WTC11 (cell line): ENCODE measurements around the gene MAS1. TPM values are rescaled to one million over a fixed set of nuclear protein-coding genes. Genes with fewer than 3 reads are reported as not detected.

Experiments
- ATAC-seq: fragments of 200-7000 bp; cut with Tn5 transposase; 2 replicates; pipeline ENCODE4 v1.10.0; 2021; ENCODE audit warnings: mild to moderate bottlenecking, moderate library complexity
- Bru-seq: library from RNA; stranded (reverse); fragments of 400-500 nt; gene quantifications from one replicate; lab custom pipeline; 2021; lab: Mats Ljungman, UMichigan
- CTCF ChIA-PET: fragments of 300-600 bp; sonication (Branson Sonifier 250); formaldehyde crosslinking; loops from one replicate; lab custom pipeline; 2021; ENCODE audit warnings: antibody characterized with exemption; lab: Charles Lee
- POLR2A ChIA-PET: fragments of 350-600 bp; sonication (Branson Sonifier 250); formaldehyde crosslinking; loops from one replicate; lab custom pipeline; 2021; ENCODE audit warnings: antibody characterized with exemption; lab: Charles Lee
- DNase-seq: peaks from one replicate; pipeline ENCODE4 v3.0.0; 2021; ENCODE audit warnings: low spot score
- H3K27ac Mint-ChIP-seq: 2 replicates; pipeline ENCODE4 v1.8.0; 2021; ENCODE audit warnings: mixed read lengths
- H3K27me3 Mint-ChIP-seq: 2 replicates; pipeline ENCODE4 v1.8.0; 2021; ENCODE audit warnings: low read depth, mild to moderate bottlenecking, moderate library complexity, mixed read lengths
- H3K36me3 Mint-ChIP-seq: 2 replicates; pipeline ENCODE4 v1.8.0; 2021; ENCODE audit warnings: mixed read lengths
- H3K4me1 Mint-ChIP-seq: 2 replicates; pipeline ENCODE4 v1.8.0; 2022; ENCODE audit warnings: mixed read lengths
- H3K4me3 Mint-ChIP-seq: 2 replicates; pipeline ENCODE4 v1.8.0; 2021; ENCODE audit warnings: mild to moderate bottlenecking, moderate library complexity, mixed read lengths
- H3K9me3 Mint-ChIP-seq: 2 replicates; pipeline ENCODE4 v1.8.0; 2021; ENCODE audit warnings: mixed read lengths
- AR ChIP-seq: fragments of 250-450 bp; sonication (Bioruptor Pico); IDR thresholded peaks from 2 replicates; pipeline ENCODE4 v1.9.0; 2021; ENCODE audit warnings: mild to moderate bottlenecking
- GABPB1 ChIP-seq: sonication (generic); formaldehyde crosslinking; IDR thresholded peaks from 2 replicates; pipeline ENCODE4 v1.8.1; 2023; ENCODE audit warnings: mild to moderate bottlenecking, missing genetic modification reagents
- HMGXB4 ChIP-seq: sonication (generic); formaldehyde crosslinking; IDR thresholded peaks from 2 replicates; pipeline ENCODE4 v1.8.1; 2023; ENCODE audit warnings: mild to moderate bottlenecking, moderate library complexity, missing genetic modification reagents
- JAZF1 ChIP-seq: fragments of 250-450 bp; sonication (Bioruptor Pico); IDR thresholded peaks from 2 replicates; pipeline ENCODE4 v1.9.0; 2021; ENCODE audit warnings: moderate library complexity, mild to moderate bottlenecking, inconsistent platforms
- MAX ChIP-seq: sonication (generic); formaldehyde crosslinking; IDR thresholded peaks from 2 replicates; pipeline ENCODE4 v1.8.0; 2022; ENCODE audit warnings: mild to moderate bottlenecking, missing genetic modification reagents
- NFE2L1 ChIP-seq: sonication (generic); formaldehyde crosslinking; IDR thresholded peaks from 2 replicates; pipeline ENCODE4 v1.8.1; 2023; ENCODE audit warnings: missing genetic modification reagents
- NR1H2 ChIP-seq: sonication (generic); formaldehyde crosslinking; IDR thresholded peaks from 2 replicates; pipeline ENCODE4 v1.9.0; 2021; ENCODE audit warnings: mild to moderate bottlenecking, moderate library complexity, missing genetic modification reagents
- PREB ChIP-seq: sonication (generic); formaldehyde crosslinking; IDR thresholded peaks from 2 replicates; pipeline ENCODE4 v1.8.1; 2022; ENCODE audit warnings: mild to moderate bottlenecking, missing genetic modification reagents, moderate library complexity, borderline replicate concordance
- PRRX2 ChIP-seq: fragments of 250-450 bp; sonication (Bioruptor Pico); IDR thresholded peaks from 2 replicates; pipeline ENCODE4 v1.8.0; 2021; ENCODE audit warnings: mild to moderate bottlenecking
- SMAD3 ChIP-seq: sonication (generic); formaldehyde crosslinking; IDR thresholded peaks from 2 replicates; pipeline ENCODE4 v1.8.0; 2022; ENCODE audit warnings: missing genetic modification reagents, mild to moderate bottlenecking, borderline replicate concordance
- TEAD4 ChIP-seq: sonication (generic); formaldehyde crosslinking; IDR thresholded peaks from 2 replicates; pipeline ENCODE4 v1.8.0; 2022; ENCODE audit warnings: mild to moderate bottlenecking, missing genetic modification reagents
- TP53 ChIP-seq: sonication (generic); formaldehyde crosslinking; IDR thresholded peaks from 2 replicates; pipeline ENCODE4 v1.8.1; 2023; ENCODE audit warnings: mild to moderate bottlenecking, missing genetic modification reagents
- ZBTB21 ChIP-seq: sonication (generic); formaldehyde crosslinking; IDR thresholded peaks from 2 replicates; pipeline ENCODE4 v1.8.1; 2023; ENCODE audit warnings: mild to moderate bottlenecking, missing genetic modification reagents, borderline replicate concordance
- ZNF317 ChIP-seq: sonication (generic); formaldehyde crosslinking; IDR thresholded peaks from 2 replicates; pipeline ENCODE4 v1.8.1; 2023; ENCODE audit warnings: low read depth, mild to moderate bottlenecking, moderate library complexity, missing genetic modification reagents, borderline replicate concordance
- long read RNA-seq, 3 experiments: library from RNA in 1 of 3; library from capped mRNA in 1 of 3; library from polyadenylated mRNA in 1 of 3; unstranded in 2 of 3; stranded (forward) in 1 of 3; transcript quantifications; one replicate each; pipeline ENCODE4 v2.0.0, GENCODE V29; 2021
- total RNA-seq: library from RNA; stranded (reverse); gene quantifications from 3 replicates; pipeline ENCODE4 v1.2.3, GENCODE V29; 2021
- TF ChIP-seq, protein P1 (sequence below): sonication (generic); formaldehyde crosslinking; IDR thresholded peaks from 2 replicates; pipeline ENCODE4 v1.8.0; 2023; ENCODE audit warnings: mild to moderate bottlenecking, missing genetic modification reagents
- TF ChIP-seq, protein P2 (sequence below): fragments of 250-450 bp; sonication (Bioruptor Pico); IDR thresholded peaks from 2 replicates; pipeline ENCODE4 v1.9.0; 2021; ENCODE audit warnings: mild to moderate bottlenecking
- TF ChIP-seq, protein P3 (sequence below): sonication (generic); formaldehyde crosslinking; conservative IDR thresholded peaks from 2 replicates; pipeline ENCODE4 v1.8.1; 2022; ENCODE audit warnings: mild to moderate bottlenecking, missing genetic modification reagents
- TF ChIP-seq, protein P4 (sequence below): sonication (generic); formaldehyde crosslinking; IDR thresholded peaks from 2 replicates; pipeline ENCODE4 v1.8.0; 2023; ENCODE audit warnings: missing genetic modification reagents
- TF ChIP-seq, protein P5 (sequence below): sonication (generic); formaldehyde crosslinking; IDR thresholded peaks from 2 replicates; pipeline ENCODE4 v1.8.1; 2022; ENCODE audit warnings: low read depth, missing genetic modification reagents, borderline replicate concordance

MAS1 gene
- total RNA-seq (0.53 to 0.68 TPM (median 0.62 TPM) in 3 replicates), Bru-seq, nascent RNA (percentile 36 among the genes with signal in this experiment)
- long read RNA-seq, experiment 1, full-length matches to known transcripts = 1 of 1 reads
- long read RNA-seq, experiment 1, partial matches to known transcripts = 0 of 1 reads
- long read RNA-seq, experiment 1, other reads (novel, unspliced or antisense) = 0 of 1 reads
- long read RNA-seq, experiment 2 = 0 reads
- long read RNA-seq, experiment 3 = 0 reads

GRCh38 chr6:159890792-159891191, at the start of gene MAS1:
Gene MAS1 (plus strand): TSS chr6:159890988. CDS start chr6:159906956, 15,968 bp downstream.
- no peaks in the 10 kb centered on the region for H3K36me3 Mint-ChIP-seq
- peaks cover 4% of the 10 kb centered on the region; the same call in 1 of the 2 replicates for H3K4me1 Mint-ChIP-seq
- no peak within 1 kb of the TSS for H3K4me3 Mint-ChIP-seq
- ChIA-PET CTCF (no interaction called here), POLR2A (no interaction called here)
- H3K27ac Mint-ChIP-seq = no peak within 1 kb of the TSS
- ATAC-seq (no peak), DNase-seq (no peak)
- H3K9me3 Mint-ChIP-seq = no peaks in the 10 kb centered on the region
- TF ChIP-seq TP53 (CRISPR knock-in tag) (no peak), GABPB1 (CRISPR knock-in tag) (no peak), NR1H2 (no peak), SMAD3 (CRISPR knock-in tag) (no peak), NFE2L1 (no peak), MAX (CRISPR knock-in tag) (no peak), ZNF317 (CRISPR knock-in tag) (no peak), PRRX2 (no peak), JAZF1 (CRISPR knock-in tag) (no peak), AR (no peak), TEAD4 (CRISPR knock-in tag) (no peak), PREB (CRISPR knock-in tag) (no peak), HMGXB4 (CRISPR knock-in tag) (no peak), ZBTB21 (CRISPR knock-in tag) (no peak)
- TF ChIP-seq, protein P1, sequence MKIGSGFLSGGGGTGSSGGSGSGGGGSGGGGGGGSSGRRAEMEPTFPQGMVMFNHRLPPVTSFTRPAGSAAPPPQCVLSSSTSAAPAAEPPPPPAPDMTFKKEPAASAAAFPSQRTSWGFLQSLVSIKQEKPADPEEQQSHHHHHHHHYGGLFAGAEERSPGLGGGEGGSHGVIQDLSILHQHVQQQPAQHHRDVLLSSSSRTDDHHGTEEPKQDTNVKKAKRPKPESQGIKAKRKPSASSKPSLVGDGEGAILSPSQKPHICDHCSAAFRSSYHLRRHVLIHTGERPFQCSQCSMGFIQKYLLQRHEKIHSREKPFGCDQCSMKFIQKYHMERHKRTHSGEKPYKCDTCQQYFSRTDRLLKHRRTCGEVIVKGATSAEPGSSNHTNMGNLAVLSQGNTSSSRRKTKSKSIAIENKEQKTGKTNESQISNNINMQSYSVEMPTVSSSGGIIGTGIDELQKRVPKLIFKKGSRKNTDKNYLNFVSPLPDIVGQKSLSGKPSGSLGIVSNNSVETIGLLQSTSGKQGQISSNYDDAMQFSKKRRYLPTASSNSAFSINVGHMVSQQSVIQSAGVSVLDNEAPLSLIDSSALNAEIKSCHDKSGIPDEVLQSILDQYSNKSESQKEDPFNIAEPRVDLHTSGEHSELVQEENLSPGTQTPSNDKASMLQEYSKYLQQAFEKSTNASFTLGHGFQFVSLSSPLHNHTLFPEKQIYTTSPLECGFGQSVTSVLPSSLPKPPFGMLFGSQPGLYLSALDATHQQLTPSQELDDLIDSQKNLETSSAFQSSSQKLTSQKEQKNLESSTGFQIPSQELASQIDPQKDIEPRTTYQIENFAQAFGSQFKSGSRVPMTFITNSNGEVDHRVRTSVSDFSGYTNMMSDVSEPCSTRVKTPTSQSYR (CRISPR knock-in tag) = no peak
- TF ChIP-seq, protein P2, sequence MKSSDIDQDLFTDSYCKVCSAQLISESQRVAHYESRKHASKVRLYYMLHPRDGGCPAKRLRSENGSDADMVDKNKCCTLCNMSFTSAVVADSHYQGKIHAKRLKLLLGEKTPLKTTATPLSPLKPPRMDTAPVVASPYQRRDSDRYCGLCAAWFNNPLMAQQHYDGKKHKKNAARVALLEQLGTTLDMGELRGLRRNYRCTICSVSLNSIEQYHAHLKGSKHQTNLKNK = no peak
- TF ChIP-seq, protein P3, sequence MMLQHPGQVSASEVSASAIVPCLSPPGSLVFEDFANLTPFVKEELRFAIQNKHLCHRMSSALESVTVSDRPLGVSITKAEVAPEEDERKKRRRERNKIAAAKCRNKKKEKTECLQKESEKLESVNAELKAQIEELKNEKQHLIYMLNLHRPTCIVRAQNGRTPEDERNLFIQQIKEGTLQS (CRISPR knock-in tag) = no peak
- TF ChIP-seq, protein P4, sequence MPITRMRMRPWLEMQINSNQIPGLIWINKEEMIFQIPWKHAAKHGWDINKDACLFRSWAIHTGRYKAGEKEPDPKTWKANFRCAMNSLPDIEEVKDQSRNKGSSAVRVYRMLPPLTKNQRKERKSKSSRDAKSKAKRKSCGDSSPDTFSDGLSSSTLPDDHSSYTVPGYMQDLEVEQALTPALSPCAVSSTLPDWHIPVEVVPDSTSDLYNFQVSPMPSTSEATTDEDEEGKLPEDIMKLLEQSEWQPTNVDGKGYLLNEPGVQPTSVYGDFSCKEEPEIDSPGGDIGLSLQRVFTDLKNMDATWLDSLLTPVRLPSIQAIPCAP = no peak
- TF ChIP-seq, protein P5, sequence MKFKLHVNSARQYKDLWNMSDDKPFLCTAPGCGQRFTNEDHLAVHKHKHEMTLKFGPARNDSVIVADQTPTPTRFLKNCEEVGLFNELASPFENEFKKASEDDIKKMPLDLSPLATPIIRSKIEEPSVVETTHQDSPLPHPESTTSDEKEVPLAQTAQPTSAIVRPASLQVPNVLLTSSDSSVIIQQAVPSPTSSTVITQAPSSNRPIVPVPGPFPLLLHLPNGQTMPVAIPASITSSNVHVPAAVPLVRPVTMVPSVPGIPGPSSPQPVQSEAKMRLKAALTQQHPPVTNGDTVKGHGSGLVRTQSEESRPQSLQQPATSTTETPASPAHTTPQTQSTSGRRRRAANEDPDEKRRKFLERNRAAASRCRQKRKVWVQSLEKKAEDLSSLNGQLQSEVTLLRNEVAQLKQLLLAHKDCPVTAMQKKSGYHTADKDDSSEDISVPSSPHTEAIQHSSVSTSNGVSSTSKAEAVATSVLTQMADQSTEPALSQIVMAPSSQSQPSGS (CRISPR knock-in tag) = no peak
- no peaks in the 10 kb centered on the region; the same call in 1 of the 2 replicates for H3K27me3 Mint-ChIP-seq
